Left ventricle myocardium inferior (tissue), 1 donor: ENCODE measurements around the gene EVL. TPM values are rescaled to one million over a fixed set of nuclear protein-coding genes. Genes with fewer than 3 reads are reported as not detected.

Source experiments
- DNase-seq: peaks from one replicate; pipeline ENCODE4 v3.0.0-alpha.2; 2020
- H3K27ac ChIP-seq: fragments of 200-600 bp; replicated peaks from 2 replicates; pipeline ENCODE4 v1.8.0; 2021
- H3K27me3 ChIP-seq: fragments of 200-600 bp; 2 replicates; pipeline ENCODE4 v1.8.0; 2021; ENCODE audit warnings: low read depth
- H3K36me3 ChIP-seq: fragments of 200-600 bp; 2 replicates; pipeline ENCODE4 v1.8.0; 2021
- H3K4me1 ChIP-seq: fragments of 200-600 bp; 2 replicates; pipeline ENCODE4 v1.8.0; 2021
- H3K4me3 ChIP-seq: fragments of 200-600 bp; 2 replicates; pipeline ENCODE4 v1.8.0; 2021; ENCODE audit warnings: mild to moderate bottlenecking, moderate library complexity
- H3K9me3 ChIP-seq: fragments of 200-600 bp; replicated peaks from 2 replicates; pipeline ENCODE4 v1.8.0; 2021
- intact Hi-C: fragments of 100-400 bp; cut with micrococcal nuclease; formaldehyde crosslinking; loops from one replicate; pipeline ENCODE4 v1.11.0; 2022
- total RNA-seq: library from RNA; stranded (reverse); fragmentation: NEBNext Ultra II Directional; extraction: Animal tissue kit (Norgen Biotek cat#: 25700); gene quantifications from one replicate; pipeline ENCODE4 v1.2.1, GENCODE V29; 2021
- TF ChIP-seq, protein P1 (sequence below): fragments of 200-600 bp; IDR thresholded peaks from 2 replicates; pipeline ENCODE4 v1.8.0; 2021; ENCODE audit warnings: antibody characterized with exemption, mild to moderate bottlenecking, borderline replicate concordance
- donor health status: DM: no; HTN: yes; CAD: no; lungs with severe emphysema.

Gene EVL
- total RNA-seq, 1 donor from 2014 or later: 39.7 TPM

DNA sequence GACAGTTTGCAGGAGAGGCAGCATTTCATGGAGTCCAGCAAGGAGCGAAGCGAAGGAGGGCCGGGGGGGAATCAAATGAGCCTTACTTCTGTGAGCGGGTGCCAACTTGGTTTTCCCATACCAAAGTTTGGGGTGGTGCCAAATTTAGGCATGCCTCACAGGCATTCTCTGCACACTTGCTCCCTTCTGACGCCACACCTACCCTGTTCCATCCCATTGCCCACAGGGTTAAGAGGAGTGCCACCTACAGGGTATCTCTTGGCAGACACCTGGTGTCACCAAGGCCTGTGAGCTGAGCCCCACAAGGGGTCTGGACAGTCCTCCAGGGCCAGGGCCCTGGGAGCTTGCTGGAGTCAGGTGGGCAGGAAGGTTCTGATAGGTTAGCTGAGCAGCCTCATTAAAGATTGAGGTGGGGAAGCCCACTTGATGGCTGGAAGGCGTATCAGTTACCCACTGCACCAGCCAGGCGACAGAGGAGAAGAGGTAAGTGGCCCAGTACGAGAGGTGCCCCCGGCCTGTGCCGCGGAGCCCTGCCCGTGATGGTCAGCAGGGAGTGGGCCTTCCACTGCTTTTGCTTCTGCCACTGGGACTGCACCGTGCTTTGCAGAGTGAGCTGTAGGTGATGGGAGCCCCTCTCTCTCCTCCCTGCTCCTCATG is 49.0 kb downstream of the EVL start:
- TF ChIP-seq, protein P1, sequence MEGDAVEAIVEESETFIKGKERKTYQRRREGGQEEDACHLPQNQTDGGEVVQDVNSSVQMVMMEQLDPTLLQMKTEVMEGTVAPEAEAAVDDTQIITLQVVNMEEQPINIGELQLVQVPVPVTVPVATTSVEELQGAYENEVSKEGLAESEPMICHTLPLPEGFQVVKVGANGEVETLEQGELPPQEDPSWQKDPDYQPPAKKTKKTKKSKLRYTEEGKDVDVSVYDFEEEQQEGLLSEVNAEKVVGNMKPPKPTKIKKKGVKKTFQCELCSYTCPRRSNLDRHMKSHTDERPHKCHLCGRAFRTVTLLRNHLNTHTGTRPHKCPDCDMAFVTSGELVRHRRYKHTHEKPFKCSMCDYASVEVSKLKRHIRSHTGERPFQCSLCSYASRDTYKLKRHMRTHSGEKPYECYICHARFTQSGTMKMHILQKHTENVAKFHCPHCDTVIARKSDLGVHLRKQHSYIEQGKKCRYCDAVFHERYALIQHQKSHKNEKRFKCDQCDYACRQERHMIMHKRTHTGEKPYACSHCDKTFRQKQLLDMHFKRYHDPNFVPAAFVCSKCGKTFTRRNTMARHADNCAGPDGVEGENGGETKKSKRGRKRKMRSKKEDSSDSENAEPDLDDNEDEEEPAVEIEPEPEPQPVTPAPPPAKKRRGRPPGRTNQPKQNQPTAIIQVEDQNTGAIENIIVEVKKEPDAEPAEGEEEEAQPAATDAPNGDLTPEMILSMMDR: no peak
- Histone ChIP-seq H3K27ac (no peak overlapping the region), H3K9me3 (no peaks in the 10 kb centered on the region), H3K4me1 (peaks cover 8% of the 10 kb centered on the region), H3K27me3 (no peaks in the 10 kb centered on the region), H3K4me3 (no peak overlapping the region), H3K36me3 (no peaks in the 10 kb centered on the region)
- intact Hi-C loops: no loop called here
- DNase-seq: no peak

DNA sequence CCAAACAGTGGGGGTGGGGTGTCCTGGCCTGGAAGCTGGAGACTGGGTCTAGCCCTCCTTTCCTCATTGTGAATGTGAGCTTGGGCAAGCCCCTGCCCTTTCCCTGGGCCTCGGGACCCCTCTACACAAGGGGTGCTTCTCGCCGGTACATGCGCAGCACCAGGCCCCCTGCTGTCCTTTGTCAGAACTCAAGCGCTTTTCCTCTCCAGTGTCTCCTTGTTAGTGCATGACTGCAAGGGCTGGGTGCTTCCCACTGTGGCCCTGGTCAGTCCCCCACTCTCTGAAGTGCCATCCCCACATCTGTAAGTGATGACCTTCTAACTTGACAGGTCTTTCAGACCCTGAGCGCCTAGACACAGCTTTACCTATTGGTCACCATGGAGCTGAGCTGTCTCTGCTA is 50.0 kb downstream of the EVL start:
- no peaks in the 10 kb centered on the region for H3K9me3 ChIP-seq
- no peak overlapping the region for H3K27ac ChIP-seq
- peaks cover 8% of the 10 kb centered on the region for H3K4me1 ChIP-seq
- no peak for DNase-seq
- H3K4me3 ChIP-seq: no peak overlapping the region
- H3K27me3 ChIP-seq: no peaks in the 10 kb centered on the region
- intact Hi-C loops: no loop called here
- no peaks in the 10 kb centered on the region for H3K36me3 ChIP-seq
- TF ChIP-seq, protein P1: no peak

DNA sequence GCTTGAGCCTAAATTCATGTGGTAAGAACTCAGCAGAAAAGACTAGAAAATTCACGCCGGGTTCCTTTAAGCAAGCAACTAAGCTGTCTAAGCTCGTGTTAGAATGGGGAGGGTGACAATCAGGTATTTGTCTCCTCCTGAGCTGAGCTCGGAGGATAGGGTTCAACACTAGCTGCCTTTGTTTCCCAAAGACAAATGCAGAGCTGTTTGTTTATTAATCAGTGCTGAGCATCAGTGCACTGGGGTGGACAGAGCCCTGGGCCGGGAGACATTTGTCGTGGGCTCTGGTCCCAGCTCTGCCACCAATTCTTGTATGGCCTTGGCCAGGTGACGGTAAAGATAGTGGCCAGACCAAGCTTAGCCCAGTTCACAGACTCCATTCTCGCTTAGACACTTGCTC is 50.5 kb downstream of the EVL start:
- H3K27me3 ChIP-seq: no peaks in the 10 kb centered on the region
- peaks cover 8% of the 10 kb centered on the region for H3K4me1 ChIP-seq
- H3K9me3 ChIP-seq: no peaks in the 10 kb centered on the region
- DNase-seq: no peak
- TF ChIP-seq, protein P1: no peak
- H3K36me3 ChIP-seq: no peaks in the 10 kb centered on the region
- intact Hi-C loops: no loop called here
- no peak overlapping the region for H3K4me3 ChIP-seq
- H3K27ac ChIP-seq: no peak overlapping the region

DNA sequence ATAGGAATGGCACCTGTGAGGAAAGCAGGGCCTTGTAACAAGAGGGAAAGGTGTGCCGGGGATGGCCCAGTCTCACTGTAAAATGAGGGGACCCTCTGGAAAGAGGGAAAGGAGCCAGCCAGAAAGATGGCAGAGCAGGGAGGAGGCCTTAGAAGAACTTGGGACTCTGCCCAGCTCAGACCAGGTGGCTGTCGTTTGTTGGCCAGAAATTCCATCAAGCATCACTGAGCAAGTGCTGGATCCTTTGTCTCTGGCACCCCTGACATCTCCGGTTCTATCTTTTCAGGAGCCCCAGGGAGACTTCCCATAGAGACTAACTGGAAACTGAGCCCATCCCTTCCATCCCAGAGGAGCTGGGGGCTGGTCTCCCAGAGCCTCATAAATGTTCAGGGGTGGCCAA is 50.9 kb downstream of the EVL start:
- DNase-seq: no peak

DNA sequence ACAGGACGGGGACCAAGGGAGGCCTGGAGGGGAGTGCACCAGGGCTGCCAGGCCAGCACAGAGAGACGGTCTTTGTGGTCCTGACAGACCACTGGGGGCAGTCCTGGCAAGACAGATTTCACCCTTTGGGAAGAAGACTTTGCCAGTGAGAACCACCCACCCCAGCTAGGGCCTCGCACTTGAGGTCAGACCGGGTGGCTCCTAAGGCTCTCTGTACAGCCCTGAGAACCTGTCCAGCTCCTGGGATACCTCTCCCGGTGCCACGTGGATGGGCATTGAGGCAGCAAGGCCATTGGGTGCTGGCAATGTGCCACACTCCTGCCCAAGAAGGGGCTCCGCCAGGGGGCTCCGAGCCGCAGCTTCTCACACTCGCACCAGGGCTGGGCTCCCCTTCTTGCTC is 51.8 kb downstream of the EVL start:
- no peak overlapping the region for H3K27ac ChIP-seq
- intact Hi-C loops: no loop called here
- H3K9me3 ChIP-seq: no peaks in the 10 kb centered on the region
- no peaks in the 10 kb centered on the region for H3K36me3 ChIP-seq
- TF ChIP-seq, protein P1: no peak
- DNase-seq: no peak
- peaks cover 3% of the 10 kb centered on the region for H3K4me1 ChIP-seq
- no peaks in the 10 kb centered on the region for H3K27me3 ChIP-seq
- H3K4me3 ChIP-seq: no peak overlapping the region

More for the DNA sequence above, 50.9 kb downstream of the EVL start:
- TF ChIP-seq, protein P1: no peak
- intact Hi-C loops: no loop called here
- Histone ChIP-seq H3K27me3 (no peaks in the 10 kb centered on the region), H3K27ac (no peak overlapping the region), H3K9me3 (no peaks in the 10 kb centered on the region), H3K4me1 (peaks cover 8% of the 10 kb centered on the region), H3K36me3 (no peaks in the 10 kb centered on the region), H3K4me3 (no peak overlapping the region)
